GM18502 (cell line): Measurements from ENCODE around the gene GMPPA.

Source experiments
- ATAC-seq: cut with Tn5 transposase; IDR thresholded peaks from one replicate; pipeline ENCODE4 v1.9.1; 2021; ENCODE audit warnings: mild to moderate bottlenecking; ENCODE audit not compliant: unreplicated experiment, poor library complexity

Gene GMPPA

GRCh38 chr2:219499555-219499954 is 864 bp downstream of the GMPPA start:
- ATAC-seq: no peak

- ATAC-seq: no peak
Observed at GRCh38 chr2:219500135-219500534, 1.4 kb downstream of the GMPPA start.

DNA sequence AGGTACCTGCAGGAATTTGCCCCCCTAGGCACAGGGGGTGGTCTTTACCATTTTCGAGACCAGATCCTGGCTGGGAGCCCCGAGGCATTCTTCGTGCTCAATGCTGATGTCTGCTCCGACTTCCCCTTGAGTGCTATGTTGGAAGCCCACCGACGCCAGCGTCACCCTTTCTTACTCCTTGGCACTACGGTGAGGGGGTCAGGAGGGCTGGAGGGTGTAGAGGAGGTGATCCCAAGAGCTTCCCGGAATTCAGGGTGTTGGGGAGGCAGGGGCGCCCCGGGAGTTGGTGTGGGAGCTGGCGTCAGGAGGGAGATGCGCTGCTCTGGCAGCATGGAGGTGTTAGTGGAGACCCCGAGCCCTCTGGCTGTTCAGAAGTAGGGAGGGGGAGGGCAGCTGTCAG is 3.2 kb downstream of the GMPPA start:
- no peak for ATAC-seq

DNA sequence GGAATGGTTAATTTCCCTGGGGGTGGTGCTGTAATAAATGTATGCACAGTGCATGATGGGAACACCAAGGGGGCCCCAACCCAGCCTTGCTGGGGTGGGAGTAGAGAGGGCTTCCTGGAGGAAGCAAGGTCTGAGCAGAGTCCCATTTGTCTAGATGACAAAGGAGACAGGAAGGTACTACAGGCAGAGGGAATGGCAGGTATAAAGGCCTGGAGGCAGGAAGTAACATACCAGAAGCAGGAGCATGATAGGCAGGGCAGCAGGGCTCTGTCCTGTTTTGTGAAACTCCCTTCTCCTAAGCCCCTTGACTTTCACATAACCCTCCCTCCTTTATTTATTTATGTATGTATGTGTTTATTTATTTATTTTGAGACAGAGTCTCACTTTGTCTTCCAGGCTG is 3.9 kb downstream of the GMPPA start:
- ATAC-seq: no peak

DNA sequence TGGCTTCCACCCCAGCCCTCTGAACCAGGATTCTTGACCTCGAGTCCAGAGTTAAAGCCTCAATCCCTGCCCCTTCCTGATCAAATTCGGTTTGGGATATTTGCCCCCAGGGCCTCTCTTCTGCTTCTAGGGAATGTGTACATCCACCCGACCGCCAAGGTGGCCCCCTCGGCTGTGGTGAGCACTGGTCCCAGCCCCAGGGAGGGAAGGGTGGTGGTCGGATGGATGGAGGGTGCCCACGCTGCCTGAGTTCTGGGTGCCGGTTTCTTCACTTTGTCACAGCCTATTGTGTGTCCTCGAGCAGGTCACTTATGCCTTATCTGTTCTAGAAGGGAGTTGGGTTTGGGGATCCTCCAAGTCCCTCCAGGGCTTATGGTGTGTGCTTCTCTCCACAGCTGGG is 6.9 kb downstream of the GMPPA start:
- no peak for ATAC-seq

- no peak for ATAC-seq
Observed at GRCh38 chr2:219506153-219506801, 7.6 kb downstream of the GMPPA start.

DNA sequence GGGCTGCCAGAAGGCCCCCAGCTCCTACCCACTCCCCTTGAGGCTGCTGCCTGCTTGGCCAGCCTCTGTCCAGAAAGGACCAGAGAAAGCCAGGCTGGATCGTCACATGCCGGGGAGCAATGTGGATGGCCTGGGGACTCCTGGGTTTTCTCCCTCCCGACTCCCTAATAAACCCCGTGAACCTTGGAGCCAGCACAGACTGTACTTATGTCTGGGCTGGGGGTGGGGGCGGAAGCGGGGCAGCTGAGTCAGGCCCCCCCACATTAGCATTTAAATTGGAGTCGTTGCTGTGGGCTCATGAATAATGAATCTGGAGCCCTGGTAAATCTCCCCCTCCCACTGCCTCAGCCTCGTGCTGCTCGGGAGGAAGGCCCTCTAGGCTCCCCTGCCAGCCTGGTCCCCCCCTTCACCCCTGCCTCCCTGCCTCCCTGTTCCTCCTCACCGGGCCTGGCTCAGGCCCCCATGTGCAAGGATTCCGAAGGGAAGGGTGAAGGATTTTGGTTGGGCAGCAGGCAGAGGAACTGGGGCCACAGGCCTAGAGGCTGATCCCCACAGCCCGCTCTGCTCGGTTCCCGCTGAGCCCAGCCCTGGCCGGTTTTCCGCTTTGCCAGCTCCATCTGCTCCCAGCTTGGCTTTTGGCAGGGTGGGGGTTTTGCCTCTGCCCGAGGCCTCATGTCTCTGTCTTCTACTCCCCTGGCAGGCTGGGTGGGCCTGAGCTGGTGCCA is 8.3 kb downstream of the GMPPA start:
- no peak for ATAC-seq

DNA sequence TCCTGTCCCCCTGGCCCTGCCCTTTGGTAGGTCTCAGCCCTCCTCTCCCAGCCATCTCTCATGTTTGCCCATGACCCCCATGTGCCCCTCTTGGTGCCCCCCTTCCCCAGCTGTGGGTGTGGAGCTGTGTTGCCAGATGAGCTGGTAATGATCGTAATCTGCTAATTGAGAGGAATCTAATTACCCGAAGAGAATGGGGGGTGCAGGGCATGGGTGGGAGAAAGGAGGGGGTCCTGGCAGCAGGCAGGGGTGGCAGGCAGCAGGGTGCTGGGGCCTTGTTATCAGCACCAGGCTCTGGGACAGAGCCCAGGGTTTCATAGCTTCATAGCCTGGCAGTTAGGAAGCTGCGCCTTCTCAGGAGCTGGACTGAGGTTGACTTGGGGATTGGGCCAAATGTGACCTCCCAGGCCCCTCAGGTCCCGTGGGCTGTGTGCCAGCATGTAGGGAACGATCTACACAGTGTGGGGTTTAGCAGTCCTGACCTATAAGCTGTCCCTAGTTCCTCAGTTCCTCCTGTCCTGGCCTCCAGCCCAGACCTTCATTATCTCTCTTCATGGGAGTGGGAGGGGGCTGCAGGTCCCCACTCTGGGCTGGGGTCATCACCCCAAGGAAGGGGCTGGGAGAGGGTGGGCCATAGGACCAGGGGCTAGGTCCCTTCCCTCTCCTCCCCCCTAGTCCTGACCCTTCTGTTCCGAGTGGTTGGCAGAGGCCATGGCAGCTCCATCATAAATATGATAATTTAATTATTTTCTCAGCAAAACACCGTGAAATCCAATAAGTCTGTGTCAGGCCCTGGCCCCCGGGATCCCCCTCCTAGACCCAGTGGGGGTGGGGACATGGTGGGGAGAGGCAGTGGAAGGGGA is 9.1 kb downstream of the GMPPA start:
- no peak for ATAC-seq

GRCh38 chr2:219508444-219508734 is 9.7 kb downstream of the GMPPA start:
- ATAC-seq: no peak

- peak; percentile 37 for ATAC-seq
Observed at GRCh38 chr2:219508971-219509779, 10.5 kb downstream of the GMPPA start.

DNA sequence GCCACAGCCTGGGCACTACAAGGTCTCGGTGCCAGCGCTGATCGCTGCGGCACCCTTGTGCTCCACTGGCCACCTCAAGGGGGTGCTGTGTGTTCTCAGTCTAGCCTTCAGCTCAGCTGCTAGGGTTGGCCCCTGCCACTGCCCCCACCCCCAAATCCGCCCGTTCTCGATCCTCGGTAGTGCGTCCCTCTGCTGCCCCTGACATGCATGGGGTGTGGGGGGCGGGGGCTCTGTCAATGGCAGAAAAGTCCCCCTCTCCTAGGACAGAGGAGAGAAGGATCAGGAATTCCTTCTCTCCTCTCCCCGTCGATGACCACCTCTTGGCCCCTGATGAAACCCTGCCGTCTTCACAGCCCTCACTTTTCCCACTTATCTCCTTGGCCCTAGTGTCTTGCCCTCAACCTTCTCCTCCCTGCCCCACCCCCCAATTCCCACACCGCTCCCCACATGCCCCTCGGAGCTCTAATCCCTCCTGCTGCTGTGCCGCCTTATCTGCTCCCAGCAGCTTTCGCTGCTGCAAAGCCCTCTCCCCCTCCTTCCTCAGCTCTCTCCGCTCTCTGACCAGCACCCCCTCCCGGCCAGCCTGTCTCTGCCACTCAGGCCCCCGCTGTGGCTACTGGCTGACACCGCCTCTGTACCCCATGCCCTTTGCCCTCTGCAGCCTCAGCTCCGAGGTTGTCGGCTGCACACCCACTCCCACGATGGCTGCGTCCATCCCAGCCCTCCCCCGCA is 11.3 kb downstream of the GMPPA start:
- ATAC-seq: peak; percentile 72

GRCh38 chr2:219510512-219511135 is 11.9 kb downstream of the GMPPA start:
- ATAC-seq: no peak

DNA sequence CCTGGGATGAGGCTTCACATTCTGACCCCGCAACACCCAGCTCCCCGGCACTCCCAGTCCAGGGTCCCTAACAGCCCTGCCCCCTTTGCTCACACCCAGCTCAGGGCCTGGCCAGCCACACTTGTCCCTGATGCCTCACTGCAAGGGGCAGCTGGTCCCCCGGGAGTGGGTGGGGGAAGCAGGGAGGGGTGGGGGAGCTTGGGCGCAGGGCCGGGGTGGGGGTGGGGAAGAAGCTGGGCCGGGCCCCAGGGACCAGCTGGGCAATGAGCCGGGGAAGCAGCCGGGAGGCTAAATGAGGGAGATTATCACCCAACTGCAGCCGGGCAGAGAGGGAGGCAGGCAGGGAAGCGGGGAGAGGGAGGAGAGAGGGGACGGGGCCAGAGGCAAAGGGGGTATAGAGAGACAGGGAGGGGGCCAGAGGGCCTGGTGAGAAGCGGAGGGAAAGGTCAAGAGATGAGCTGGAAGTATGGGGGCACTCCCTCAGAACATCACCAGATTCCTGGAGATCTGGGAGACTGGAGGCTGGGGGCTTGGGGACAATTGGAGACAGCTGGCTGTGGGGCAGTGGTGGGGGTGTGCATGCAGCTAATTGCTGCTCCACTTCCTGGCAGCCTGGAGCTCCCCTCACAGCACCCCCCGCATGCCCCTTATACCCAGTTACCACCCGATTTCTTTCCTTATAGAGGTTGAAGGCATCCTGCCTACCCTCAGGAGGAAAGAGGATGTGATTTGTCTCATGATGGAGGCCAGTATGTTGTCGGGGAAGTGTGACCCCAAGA is 13.0 kb downstream of the GMPPA start:
- no peak for ATAC-seq

DNA sequence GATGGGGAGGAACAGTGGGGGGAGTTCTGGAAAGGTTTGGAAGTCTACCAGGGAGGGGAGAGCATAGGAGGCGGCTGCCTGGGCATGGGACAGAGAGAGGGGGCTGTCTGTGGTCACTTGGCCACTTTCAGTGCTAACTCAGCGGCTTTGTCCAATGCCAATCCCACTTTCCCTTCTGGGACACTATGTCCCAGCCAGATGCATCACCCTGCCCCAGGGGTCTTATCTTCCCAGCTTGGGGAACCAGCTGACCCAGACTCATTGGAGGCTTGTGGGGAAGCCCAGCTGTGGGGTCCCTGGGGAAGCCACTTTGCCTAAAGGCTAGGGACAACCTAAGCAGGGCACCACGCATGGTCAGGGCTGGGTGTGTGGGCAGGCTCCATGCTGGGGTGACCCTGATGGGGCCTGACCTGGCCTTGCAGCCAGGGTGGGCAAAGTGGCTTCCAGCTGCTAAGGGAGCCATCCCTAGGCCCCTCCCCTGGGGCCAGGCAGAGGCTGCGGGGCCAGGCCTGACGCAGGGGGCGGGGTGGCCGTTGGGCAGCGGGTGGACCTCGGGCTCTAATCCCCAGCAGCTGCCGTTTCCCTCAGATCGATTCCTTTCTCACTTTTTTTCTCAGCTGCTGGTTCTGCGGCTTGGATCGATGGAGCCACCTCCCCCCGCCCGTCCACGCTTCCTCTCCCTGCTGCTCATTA is 14.0 kb downstream of the GMPPA start:
- ATAC-seq: no peak

DNA sequence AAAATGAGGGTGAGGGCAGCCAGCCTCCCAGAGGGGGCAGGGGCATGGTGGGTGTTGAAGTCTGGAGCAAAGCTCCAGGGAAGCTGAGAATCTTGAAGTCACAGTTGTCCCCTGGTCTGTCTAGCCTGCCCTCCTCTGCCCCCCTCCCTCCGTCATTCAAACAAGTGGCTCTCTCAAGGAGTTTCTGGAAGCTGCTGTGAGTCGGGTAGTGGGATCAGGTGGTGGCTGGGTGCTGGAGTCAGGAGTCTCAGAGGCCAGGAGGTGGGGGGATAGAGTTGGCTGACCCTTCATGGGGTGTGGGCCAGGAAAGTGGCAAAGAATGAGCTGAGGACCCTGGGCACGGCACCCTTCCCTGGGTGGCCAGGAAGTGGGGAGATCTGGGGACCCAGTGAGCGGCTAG is 15.1 kb downstream of the GMPPA start:
- ATAC-seq: no peak

DNA sequence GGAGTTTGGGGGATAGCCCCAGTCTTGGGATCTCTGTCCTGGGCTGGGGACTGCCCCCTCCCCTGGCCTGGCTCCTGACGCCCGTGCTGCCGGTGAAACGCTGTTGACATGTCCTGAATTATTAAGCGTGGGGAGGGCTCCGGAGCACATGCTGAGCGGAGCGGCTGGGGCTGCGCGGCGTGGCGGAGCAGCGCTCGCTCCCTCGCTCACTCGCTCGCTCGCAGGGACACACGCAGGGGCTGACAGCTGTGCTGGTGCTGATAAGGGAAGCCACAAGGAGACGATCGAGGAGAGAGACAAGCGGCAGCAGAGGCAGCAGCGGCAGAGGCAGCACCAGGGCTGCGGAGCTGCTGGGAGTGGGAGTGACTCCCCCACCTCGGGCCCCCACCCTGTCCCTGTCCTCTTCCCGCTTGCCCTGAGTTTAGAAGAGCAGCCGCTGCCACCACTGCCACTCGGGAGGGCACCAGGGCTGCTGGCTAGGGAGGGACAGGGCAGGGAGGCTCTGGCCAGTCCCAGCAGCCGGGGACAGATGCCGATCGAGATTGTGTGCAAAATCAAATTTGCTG is 15.6 kb downstream of the GMPPA start, which contains the start of gene ASIC4:
Gene ASIC4 (plus strand): TSS at position 287 of the 566 bp plus-strand sequence. CDS start 243 bp downstream, at position 530.
- no peak for ATAC-seq

- ATAC-seq: no peak
Observed at GRCh38 chr2:219514836-219515235, 16.1 kb downstream of the GMPPA start.
